HG03575 (cell line): ENCODE results near the gene CACNA1A.

Experiments used
- ATAC-seq: cut with Tn5 transposase; IDR thresholded peaks from one replicate; pipeline ENCODE4 v1.9.1; 2021; ENCODE audit not compliant: unreplicated experiment, insufficient number of reproducible peaks, low FRiP score; ENCODE audit errors: extremely low read depth

CACNA1A gene

GRCh38 chr19:13334801-13335481 lies 171.3 kb downstream of the CACNA1A start:
- ATAC-seq = no peak

- no peak for ATAC-seq
Measured at GRCh38 chr19:13330285-13330684, 176.0 kb downstream of the CACNA1A start.

- ATAC-seq = no peak
Measured at GRCh38 chr19:13329766-13330165, 176.5 kb downstream of the CACNA1A start.

- ATAC-seq = no peak
Measured at GRCh38 chr19:13328241-13328640, 178.0 kb downstream of the CACNA1A start.

- no peak for ATAC-seq
Measured at GRCh38 chr19:13319526-13319925, 186.8 kb downstream of the CACNA1A start.

GRCh38 chr19:13318190-13318589 lies 188.1 kb downstream of the CACNA1A start:
- ATAC-seq = no peak

- no peak for ATAC-seq
Measured at GRCh38 chr19:13315495-13315894, 190.8 kb downstream of the CACNA1A start.

- ATAC-seq = no peak
Measured at GRCh38 chr19:13314761-13315160, 191.5 kb downstream of the CACNA1A start.

GRCh38 chr19:13313875-13314274 lies 192.4 kb downstream of the CACNA1A start:
- no peak for ATAC-seq

GRCh38 chr19:13309864-13310263 lies 196.4 kb downstream of the CACNA1A start:
- ATAC-seq = no peak

GRCh38 chr19:13303381-13304129 lies 202.7 kb downstream of the CACNA1A start:
- ATAC-seq = no peak

- ATAC-seq = no peak
Measured at GRCh38 chr19:13302526-13303270, 203.6 kb downstream of the CACNA1A start.

GRCh38 chr19:13301627-13302334 lies 204.5 kb downstream of the CACNA1A start:
- ATAC-seq = no peak

- ATAC-seq = no peak
Measured at GRCh38 chr19:13300421-13301030, 205.8 kb downstream of the CACNA1A start.

- no peak for ATAC-seq
Measured at GRCh38 chr19:13299838-13300237, 206.4 kb downstream of the CACNA1A start.

- no peak for ATAC-seq
Measured at GRCh38 chr19:13298565-13299481, 207.5 kb downstream of the CACNA1A start.

GRCh38 chr19:13297023-13297422 lies 209.3 kb downstream of the CACNA1A start:
- ATAC-seq = no peak
